Urinary bladder (tissue), 4 donors: ENCODE measurements around the gene SPDYE1. TPM values are rescaled to one million over a fixed set of nuclear protein-coding genes. Genes with fewer than 3 reads are reported as not detected.
"Not testable (repeated sequence)": the region's sequence is repeated elsewhere in the genome, so short reads cannot be mapped to it uniquely, and the experiment has no call there.

Experiments used
- DNase-seq: peaks from one replicate; pipeline ENCODE4 v3.0.0-alpha.2; 2015; ENCODE audit errors: extremely low spot score
- H3K27ac ChIP-seq: one replicate; pipeline ENCODE4 v1.5.1; 2013; ENCODE audit warnings: low read depth, mild to moderate bottlenecking, moderate library complexity
- H3K36me3 ChIP-seq: one replicate; pipeline ENCODE4 v1.6.1; 2013; ENCODE audit warnings: mild to moderate bottlenecking, moderate library complexity; ENCODE audit not compliant: insufficient read depth
- H3K4me1 ChIP-seq: one replicate; pipeline ENCODE4 v1.6.1; 2013; ENCODE audit warnings: mild to moderate bottlenecking, moderate library complexity; ENCODE audit not compliant: insufficient read depth
- H3K4me3 ChIP-seq: one replicate; pipeline ENCODE4 v1.5.1; 2013; ENCODE audit warnings: low read depth, low read length
- WGBS: extraction: QIAGEN DNeasy Blood & Tissue Kit; methylation state at CpG from one replicate; pipeline ENCODE4 v1.1.7; 2013; 5-methylcytosine and 5-hydroxymethylcytosine counted together
- polyA plus RNA-seq: library from polyadenylated mRNA; stranded (reverse); fragments of 200-250 nt; gene quantifications from one replicate; pipeline ENCODE4 v1.2.3, GENCODE V29; 2013
- total RNA-seq: library from RNA; depleted of rRNA; stranded (reverse); fragments of >200 nt; gene quantifications from one replicate; pipeline ENCODE4 v1.2.3, GENCODE V29; 2014
- donor health status: healthy with polysubstance abuse.
- donor health status: healthy.

Gene SPDYE1
- total and polyA plus RNA-seq, 2 donors: not detected

GRCh38 chr7:43978102-43978501 is 19.6 kb upstream of the SPDYE1 start:
- not testable (repeated sequence) for H3K4me1 ChIP-seq, DNase-seq

DNA sequence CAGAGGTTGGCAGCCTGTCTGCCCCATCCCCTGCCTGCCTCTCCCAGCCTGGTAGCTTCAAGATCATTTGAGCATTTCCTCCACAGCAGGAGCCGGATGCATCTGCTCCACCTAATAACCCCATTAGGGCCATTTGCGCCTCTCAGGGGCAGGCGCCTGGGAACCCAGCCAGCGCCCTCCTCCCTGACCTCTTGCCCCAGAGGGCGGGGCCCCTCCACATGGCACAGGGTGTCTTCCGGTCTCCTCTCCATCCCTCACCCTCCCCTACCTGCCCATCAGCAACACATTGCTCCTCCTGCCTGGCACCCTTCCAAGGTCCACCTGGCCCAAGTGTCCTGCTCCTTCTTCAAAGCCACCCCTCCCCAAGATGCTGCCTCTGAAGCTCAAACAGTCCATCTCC is 14.8 kb upstream of the SPDYE1 start:
- H3K36me3 ChIP-seq, H3K4me1 ChIP-seq, H3K4me3 ChIP-seq, DNase-seq, H3K27ac ChIP-seq: not testable (repeated sequence)
- WGBS: 50% methylated on average over 1 of the region's 6 CpGs

More at GRCh38 chr7:43978102-43978501, 19.6 kb upstream of the SPDYE1 start:
- not testable (repeated sequence) for H3K27ac ChIP-seq, H3K4me3 ChIP-seq, H3K36me3 ChIP-seq
- WGBS: 80% methylated on average over 11 of the region's 11 CpGs

DNA sequence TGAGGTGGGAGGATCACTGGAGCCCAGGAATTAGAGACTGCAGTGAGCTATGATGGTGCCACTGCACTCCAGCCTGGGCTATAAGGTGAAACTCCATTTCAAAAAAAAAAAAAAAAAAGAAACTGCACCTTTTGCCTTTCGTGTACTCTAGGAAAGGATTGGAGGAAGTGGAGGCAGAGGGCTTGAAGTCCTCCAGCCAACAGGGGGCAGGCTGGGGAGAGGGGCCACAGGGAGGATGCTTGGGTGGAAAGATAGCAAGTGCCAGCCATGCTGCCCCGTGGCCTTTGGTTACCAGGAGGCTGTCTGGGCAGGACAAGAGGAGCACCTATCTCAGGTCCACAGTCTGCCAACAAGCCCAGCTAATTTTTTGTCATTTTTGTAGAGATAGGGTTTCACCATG is 14.0 kb upstream of the SPDYE1 start:
- H3K4me1 ChIP-seq, H3K27ac ChIP-seq, H3K36me3 ChIP-seq, H3K4me3 ChIP-seq, DNase-seq: not testable (repeated sequence)
- WGBS: 83% methylated on average over 1 of the region's 2 CpGs

DNA sequence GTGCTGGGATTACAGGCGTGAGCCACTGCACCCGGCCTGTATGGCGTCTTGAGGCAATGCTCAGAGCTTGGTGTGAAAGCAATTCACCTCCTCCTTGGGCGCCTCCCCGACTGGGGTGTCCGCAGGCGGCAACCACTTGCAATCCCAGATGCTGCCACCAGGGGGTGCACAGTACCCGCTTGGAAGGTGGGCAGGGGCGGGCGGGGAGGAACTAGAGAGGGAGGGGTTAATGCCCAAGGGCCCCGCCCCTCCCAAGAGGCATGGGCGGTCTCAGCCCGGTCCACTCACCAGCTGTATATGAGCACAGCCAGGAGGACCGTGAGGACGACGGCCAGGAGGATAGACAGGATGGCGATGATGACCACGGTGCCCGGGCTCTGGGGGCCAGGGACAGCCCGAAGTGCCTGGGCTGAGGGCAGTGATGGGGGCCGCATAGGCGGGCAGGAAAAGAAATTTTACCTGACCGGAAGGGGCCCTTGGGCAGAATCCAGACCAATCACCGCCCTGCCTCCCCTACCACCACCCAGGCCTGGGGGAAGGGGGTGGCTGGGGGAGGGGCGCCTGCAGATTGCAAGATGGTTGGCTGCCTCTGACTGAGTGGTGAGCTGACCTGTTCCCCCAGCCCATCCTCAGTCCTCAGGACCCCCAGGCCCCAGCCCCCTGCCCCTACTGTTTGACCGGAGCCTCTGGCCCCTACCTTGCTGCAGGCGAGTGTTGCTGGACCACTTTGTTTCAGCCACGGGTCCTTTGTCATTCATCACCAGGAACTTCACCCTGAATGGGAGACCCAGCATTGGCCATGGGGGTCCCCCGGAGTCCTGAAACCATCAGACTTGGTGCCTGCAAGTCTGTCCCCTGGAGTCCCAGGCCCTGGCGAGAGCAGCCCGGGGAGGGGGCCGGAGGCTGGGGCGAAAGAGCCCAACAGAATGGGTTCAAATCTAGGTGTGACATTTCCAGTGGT is 11.5 kb upstream of the SPDYE1 start:
- not testable (repeated sequence) for H3K27ac ChIP-seq, H3K36me3 ChIP-seq, H3K4me3 ChIP-seq, H3K4me1 ChIP-seq, DNase-seq
- 21% methylated on average over 29 of the region's 33 CpGs for WGBS

GRCh38 chr7:43987476-43987875 is 10.2 kb upstream of the SPDYE1 start:
- DNase-seq: not testable (repeated sequence)
- 93% methylated on average over 9 of the region's 9 CpGs for WGBS

GRCh38 chr7:43990011-43990585 is 7.6 kb upstream of the SPDYE1 start:
- peak overlapping the region; percentile 18 for H3K27ac ChIP-seq
- not testable (repeated sequence) for H3K4me1 ChIP-seq, H3K36me3 ChIP-seq, H3K4me3 ChIP-seq
- peak; percentile 11 for DNase-seq
- WGBS: 63% methylated on average over 12 of the region's 12 CpGs

More at GRCh38 chr7:43987476-43987875, 10.2 kb upstream of the SPDYE1 start:
- H3K4me1 ChIP-seq, H3K36me3 ChIP-seq, H3K4me3 ChIP-seq, H3K27ac ChIP-seq: not testable (repeated sequence)

DNA sequence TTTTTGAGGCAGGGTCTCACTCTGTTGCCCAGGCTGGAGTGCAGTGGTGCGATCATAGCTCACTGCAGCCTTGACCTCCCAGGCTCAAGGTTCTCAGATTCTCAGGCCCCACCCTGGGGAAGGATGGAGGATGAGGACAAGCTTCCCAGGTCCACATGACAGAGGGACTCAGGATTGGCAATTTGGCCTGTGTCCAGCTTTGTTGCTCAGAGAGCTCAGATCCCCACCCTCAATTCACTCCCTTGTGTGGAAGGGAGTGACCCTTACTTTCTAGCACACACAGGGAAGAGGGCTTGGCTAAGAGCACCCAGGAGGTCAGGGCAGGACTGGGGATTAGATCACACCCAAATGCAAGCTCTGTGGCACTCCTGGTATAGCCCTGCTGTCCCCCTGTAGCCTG is 6.9 kb upstream of the SPDYE1 start:
- H3K4me3 ChIP-seq, DNase-seq, H3K4me1 ChIP-seq, H3K36me3 ChIP-seq, H3K27ac ChIP-seq: not testable (repeated sequence)
- WGBS: 92% methylated on average over 1 of the region's 1 CpG

DNA sequence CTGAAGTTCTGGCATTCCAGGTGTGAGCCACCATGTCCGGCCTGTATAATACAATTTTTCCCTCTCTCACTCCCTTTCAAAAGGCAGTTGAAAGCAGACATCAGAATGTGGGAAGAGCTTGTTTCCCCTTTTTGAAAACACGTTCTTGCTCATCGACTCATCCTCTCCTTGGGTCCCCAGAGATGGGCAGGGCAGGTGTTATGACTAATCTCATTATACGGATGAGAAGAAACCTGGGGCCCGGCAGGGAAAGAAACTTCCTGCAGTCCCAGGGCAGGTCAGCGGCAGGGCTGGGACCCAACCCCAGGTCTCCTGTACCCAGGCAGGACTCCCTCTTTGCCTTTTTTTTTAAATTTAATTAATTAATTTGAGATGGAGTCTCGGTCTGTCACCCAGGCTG is 4.8 kb upstream of the SPDYE1 start:
- not testable (repeated sequence) for DNase-seq, H3K4me3 ChIP-seq, H3K36me3 ChIP-seq, H3K27ac ChIP-seq, H3K4me1 ChIP-seq
- 84% methylated on average over 7 of the region's 7 CpGs for WGBS

DNA sequence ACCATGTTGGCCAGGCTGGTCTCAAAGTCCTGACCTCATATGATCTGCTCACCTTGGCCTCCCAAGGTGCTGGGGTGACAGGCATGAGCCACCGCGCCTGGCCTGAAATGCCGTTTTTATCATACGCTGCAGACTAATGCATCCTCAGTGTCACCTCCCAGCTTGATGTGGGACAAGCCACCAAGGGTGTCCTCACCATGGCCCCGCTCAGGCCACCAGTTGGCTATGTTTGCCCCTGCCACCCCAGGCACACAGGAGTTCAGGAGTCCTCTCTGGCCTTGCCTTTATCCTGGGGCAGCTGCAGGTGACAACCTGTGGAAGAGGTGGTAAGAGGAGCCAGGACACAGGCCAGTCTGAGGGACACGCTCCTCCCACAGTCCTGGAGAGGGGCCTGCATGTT is 3.0 kb upstream of the SPDYE1 start:
- 99% methylated on average over 6 of the region's 6 CpGs for WGBS
- not testable (repeated sequence) for H3K27ac ChIP-seq, H3K4me1 ChIP-seq, DNase-seq, H3K36me3 ChIP-seq, H3K4me3 ChIP-seq

DNA sequence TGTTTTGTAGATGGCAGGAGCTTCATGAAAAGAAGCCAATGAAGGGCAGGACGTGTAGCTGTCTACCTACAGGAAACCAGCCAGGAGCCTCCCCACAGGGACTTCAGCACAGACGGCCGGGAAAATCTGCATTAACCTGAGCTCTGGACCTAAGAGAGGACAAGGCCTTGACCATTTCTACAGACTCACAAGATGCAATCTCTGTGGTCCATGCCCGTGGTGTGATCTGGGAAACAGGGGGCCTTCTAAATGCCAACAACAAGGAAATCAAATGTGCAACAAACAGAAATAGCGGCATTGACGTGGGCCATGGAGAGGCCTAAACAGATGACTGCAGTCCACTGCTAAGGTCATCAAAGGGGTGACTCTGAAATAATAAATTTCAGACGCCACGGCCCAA is 14.4 kb downstream of the SPDYE1 start:
- not testable (repeated sequence) for H3K36me3 ChIP-seq, H3K27ac ChIP-seq
- 89% methylated on average over 7 of the region's 8 CpGs for WGBS

DNA sequence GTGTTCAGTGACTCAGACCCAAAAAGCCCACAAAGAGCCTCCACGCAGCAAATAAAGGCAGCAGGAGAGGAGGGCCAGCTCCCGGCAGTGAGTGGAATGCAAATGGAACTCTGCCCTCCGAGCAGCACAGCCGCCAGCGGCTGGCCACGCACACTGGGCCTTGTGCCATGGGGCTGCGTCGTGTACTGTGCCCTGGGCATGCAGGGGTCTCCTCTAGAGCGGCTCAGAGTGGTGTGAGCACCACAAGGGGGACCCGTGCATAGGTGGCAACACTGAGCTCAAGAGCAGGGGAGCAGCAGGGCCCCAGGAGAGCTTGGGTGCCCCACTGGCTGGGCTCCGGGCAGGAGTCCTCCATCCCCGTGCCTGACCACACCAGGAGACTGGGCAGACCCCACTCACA is 17.4 kb downstream of the SPDYE1 start:
- H3K4me1 ChIP-seq, H3K27ac ChIP-seq, H3K36me3 ChIP-seq, H3K4me3 ChIP-seq, DNase-seq: not testable (repeated sequence)
- WGBS: 90% methylated on average over 7 of the region's 12 CpGs

More for the DNA sequence above, 14.4 kb downstream of the SPDYE1 start:
- DNase-seq, H3K4me3 ChIP-seq, H3K4me1 ChIP-seq: not testable (repeated sequence)

GRCh38 chr7:44018857-44019807 is 21.4 kb downstream of the SPDYE1 start:
- WGBS: 3% methylated on average over 61 of the region's 63 CpGs
- H3K36me3 ChIP-seq: not testable (repeated sequence)

GRCh38 chr7:44019825-44020224 is 22.1 kb downstream of the SPDYE1 start:
- WGBS: 76% methylated on average over 6 of the region's 6 CpGs
- DNase-seq, H3K4me1 ChIP-seq, H3K4me3 ChIP-seq, H3K36me3 ChIP-seq, H3K27ac ChIP-seq: not testable (repeated sequence)

More at GRCh38 chr7:44018857-44019807, 21.4 kb downstream of the SPDYE1 start:
- H3K4me1 ChIP-seq, H3K27ac ChIP-seq: not testable (repeated sequence)
- peak; percentile 94 for DNase-seq
- peak overlapping the region; percentile 70 for H3K4me3 ChIP-seq
